GM18909 (cell line): ENCODE data around the gene HSPA4.
"Not testable (repeated sequence)": the region's sequence is repeated elsewhere in the genome, so short reads cannot be mapped to it uniquely, and the experiment has no call there.

ENCODE experiments used
- ATAC-seq: cut with Tn5 transposase; IDR thresholded peaks from one replicate; pipeline ENCODE4 v1.9.1; 2021; ENCODE audit warnings: mild to moderate bottlenecking; ENCODE audit not compliant: unreplicated experiment, poor library complexity

Gene HSPA4

GRCh38 chr5:133085171-133085570 is 33.4 kb downstream of the HSPA4 start:
- not testable (repeated sequence) for ATAC-seq

DNA sequence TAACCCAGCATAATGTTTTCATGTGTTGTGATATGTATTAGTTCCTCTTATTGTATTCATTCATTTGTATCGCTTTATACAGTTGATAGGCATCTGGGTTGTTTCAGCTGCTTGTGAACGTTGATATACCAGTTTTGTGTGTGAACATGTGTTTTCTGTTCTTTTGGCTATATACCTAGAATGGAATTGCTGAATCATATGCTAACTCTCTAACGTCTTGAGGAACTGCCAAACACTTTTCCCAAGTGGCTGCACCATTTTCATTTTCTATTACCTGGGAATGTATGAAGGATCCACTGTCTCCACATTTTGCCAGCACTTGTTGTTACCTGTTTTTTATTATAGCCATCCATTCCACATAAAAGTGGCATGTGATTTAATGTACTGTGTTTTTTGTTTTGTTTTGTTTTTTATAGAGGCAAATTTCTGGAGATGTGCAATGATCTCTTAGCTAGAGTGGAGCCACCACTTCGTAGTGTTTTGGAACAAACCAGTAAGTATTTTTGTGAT is 34.6 kb downstream of the HSPA4 start:
- ATAC-seq: no peak

GRCh38 chr5:133088064-133088463 is 36.3 kb downstream of the HSPA4 start:
- ATAC-seq: no peak

GRCh38 chr5:133091034-133091433 is 39.2 kb downstream of the HSPA4 start:
- no peak for ATAC-seq

DNA sequence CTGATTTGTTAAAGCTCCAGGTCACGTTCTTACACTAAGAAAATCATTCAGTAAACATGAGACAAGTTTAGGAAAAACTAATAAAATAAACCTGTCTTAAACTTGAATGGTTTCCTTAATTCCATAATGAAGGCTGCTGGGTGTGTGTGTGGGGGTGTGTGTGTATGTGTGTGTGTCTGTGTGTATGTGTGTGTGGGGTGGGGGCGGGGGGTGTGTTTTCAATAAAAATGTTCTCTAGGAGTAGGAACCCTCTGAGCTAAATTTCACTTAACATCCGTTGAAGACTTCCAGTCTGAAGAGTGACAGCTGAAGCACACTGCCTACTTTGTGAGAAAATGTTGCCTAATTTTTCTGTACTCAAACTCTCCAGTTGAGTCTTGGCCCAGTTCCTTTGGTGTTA is 54.5 kb downstream of the HSPA4 start:
- no peak for ATAC-seq

- ATAC-seq: no peak
These were observed 55.2 kb downstream of the HSPA4 start for GRCh38 chr5:133106761-133107572.

GRCh38 chr5:133108481-133108921 is 56.7 kb downstream of the HSPA4 start:
- ATAC-seq: no peak

- no peak for ATAC-seq
These were observed 58.1 kb downstream of the HSPA4 start for GRCh38 chr5:133109655-133110483.

GRCh38 chr5:133110709-133111108 is 58.9 kb downstream of the HSPA4 start:
- no peak for ATAC-seq

GRCh38 chr5:133111299-133111698 is 59.5 kb downstream of the HSPA4 start:
- peak; percentile 50 for ATAC-seq

DNA sequence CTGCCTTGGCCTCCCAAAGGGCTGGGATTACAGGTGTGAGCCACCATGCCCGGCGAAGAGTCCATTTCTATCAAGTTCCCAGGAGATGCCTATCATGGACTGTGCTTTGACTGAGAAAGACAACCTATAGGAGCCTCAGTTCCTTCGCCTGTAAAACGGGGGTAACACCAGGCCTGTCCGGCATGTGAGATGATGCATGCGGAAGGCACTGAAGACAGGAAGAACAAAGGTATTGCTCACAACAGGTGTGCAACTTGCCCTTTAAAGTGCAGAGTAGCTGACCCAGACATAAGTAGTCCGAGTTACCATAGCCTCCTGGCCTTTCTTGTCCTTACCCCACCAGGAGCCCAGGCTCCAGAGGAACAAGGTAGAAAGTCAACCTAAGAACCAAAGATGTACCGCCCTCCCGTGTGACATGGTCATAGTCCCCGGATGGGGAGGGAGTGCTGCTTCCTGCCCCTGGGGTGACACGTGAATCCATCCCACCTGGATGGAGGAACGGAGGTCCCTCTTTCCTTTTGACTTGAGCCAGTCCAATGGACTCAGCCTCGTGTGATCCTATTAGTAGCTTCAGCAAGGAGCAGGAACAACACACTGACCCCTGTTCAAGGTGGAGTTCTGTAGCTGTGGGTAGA is 60.3 kb downstream of the HSPA4 start:
- no peak for ATAC-seq

DNA sequence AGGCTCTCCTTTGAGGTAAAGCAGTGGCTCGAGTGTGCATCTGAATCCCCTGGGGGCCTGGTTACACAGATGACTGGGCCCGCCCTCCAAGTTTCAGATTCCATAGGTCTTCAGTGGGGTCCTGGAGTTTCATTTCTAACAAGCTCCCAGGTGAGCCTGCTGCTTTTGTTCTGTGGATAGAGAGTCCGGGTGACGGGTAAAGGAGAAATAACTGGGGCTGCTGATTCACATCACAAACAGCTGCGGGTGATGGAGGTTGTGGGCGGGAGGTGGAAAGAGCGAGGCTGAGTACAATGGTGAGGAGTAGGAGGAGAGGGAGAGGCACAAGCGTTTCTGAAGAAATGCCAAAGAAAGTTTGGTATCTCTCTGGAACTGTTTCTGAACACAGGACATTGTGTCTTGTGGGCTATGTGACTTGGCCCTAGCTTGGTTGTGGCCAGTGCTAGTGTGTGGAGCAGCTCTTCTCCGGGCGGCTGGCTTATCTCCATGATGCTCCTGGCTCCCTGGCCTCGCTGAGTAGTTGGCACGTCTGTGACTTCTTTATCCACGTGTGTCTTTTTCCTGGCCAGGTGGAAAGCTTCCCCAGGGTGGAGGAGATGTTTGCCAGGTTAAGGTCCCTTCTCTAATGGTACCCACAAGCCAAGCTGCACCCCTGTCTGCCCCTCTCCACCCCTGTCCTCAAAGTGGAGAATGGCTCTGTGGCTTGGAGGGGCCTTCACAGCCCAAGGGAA is 61.7 kb downstream of the HSPA4 start:
- no peak for ATAC-seq

DNA sequence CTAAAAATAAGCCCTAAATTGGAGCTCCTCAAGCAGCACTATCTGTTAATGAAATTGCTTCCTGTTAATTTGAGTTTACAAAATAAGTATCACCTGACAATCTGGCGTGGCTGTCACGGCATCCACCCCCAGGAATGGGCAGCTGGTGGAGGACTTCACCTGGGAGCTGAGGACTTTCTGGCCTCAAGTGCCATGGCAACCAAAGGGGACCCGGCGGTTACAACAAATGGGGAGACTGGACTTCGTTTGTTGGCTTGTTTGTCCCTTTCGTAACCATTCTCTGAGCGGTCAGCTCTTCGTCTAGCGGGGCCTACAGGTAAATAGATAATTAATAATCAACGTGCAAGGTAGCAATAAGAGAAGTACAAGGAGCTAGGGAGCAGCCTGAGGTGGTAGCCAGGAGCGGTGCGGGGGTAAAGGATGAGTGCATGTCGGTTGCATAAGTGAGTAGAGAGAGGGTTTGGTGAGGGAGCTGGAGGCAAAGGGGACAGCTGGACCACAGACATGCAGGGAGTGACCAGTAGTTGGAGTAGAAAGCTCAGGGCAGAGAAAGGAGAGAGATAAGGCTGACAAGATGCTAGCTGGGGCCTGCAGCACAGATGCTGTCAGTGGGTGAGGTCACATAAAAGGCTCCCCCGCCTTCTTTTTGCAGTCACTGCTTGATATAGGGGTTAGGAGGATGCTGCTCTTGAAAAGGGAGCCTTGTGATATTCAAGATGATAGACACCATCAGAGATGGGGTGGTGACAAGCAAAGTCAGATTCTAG is 62.5 kb downstream of the HSPA4 start:
- ATAC-seq: no peak

- no peak for ATAC-seq
These were observed 63.1 kb downstream of the HSPA4 start for GRCh38 chr5:133114933-133115310.

DNA sequence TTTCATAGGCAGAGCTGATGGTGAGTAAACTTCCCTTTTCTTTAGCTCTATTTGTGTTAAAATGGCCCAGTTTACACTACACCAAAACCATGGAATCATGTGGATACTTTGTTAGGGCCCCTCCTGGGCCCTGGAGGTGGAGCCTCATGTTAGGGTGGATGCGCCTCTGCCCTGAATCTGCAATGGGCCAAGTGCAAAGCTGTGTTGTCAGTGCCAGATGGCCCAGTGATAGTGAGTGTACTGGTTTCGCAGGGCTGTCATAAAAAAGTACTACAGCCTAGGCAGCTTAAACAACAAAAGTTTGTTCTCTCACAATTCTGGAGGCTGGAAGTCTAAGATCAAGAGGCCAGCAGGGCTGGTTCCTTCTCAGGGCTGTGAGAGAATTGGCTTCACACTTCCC is 64.8 kb downstream of the HSPA4 start:
- no peak for ATAC-seq

DNA sequence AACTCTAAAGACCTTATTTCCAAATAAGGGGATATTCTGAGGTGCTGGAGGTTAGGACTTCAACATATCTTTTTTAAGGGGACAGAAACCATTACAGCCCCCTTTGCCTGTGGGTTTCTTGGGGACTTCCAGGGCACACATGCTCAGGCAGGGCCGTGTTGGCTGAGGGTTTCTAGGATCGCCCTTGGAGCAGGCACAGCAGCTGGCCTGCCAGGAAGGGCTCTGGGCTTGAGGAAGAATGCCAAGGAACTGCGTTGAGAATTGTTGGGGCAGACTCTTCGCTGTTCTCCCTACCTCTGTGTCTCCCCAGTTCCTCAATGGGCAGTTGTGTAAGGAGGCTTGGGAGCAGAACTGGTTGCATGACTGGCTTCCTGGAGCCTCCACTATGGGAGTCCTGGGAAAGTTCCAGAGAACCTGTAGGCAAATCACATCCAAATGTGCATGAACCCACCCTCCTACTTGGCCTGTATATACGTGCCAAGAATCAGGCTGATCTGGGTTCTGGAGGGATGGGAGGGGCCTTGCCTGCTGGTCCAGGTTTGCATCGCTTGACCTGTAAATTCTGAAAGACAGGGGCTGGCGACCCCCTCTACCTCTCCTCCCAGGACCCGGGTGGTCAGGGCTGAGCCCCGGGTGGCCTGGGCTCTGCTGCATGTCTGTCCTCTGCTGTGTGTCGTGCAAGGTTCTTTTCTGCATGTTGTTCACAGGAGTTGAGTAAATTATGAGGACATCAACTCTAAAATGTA is 65.5 kb downstream of the HSPA4 start:
- no peak for ATAC-seq

- ATAC-seq: no peak
These were observed 66.2 kb downstream of the HSPA4 start for GRCh38 chr5:133117912-133118445.

DNA sequence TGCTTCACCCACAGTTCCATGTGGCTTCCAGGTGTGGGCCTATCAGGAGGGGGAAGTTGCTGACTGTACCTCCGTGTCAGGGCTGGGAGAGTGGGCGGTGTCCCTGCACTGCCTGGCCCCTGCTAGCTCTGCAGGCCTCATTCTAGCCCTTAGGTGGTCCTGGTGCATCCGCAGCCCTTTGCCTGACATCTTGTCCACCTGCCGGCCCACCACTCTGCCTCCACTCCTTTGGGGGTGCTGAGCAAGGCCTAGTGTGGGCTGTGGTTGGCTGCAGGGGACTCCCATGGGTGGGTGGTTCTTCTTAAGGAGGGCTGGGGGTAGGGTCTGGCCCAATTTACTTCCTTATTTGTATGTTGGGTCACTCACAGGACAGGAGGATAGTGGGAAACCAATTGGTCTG is 66.9 kb downstream of the HSPA4 start:
- no peak for ATAC-seq
